HL-60/S4 treated with phorbol 12-myristate 13-acetate at 8.2 ng/mL for 4 days and 3 days (cell line): ENCODE results near the gene ZNG1A.
"Not testable (repeated sequence)": the region's sequence is repeated elsewhere in the genome, so short reads cannot be mapped to it uniquely, and the experiment has no call there.

Source experiments
- in situ Hi-C: fragments of 300-500 bp; cut with MboI; formaldehyde crosslinking; loops from 2 replicates; pipeline ENCODE4 v1.15.0; 2022; ENCODE audit warnings: low sequenced_read_pairs

The ZNG1A gene

DNA sequence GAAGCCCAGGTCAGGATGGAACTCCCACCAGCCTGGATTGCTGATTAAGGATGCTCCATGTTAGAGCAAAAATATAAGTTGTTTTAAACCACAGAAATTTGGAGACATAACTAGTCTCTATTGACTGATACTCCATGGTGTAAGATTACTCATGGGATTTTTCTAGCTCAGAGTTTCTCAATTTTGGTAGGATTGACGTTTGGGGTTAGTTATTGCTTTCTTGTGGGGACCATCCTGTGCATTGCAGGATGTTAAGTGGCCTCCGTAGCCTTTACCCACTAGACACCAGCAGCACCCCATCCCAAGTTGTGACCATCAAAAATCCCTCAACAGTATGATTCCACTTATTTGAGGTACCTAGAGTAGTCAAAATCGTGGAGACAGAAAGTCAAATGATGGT lies 80.1 kb downstream of the ZNG1A start:
- in situ Hi-C loops: not testable (repeated sequence)

DNA sequence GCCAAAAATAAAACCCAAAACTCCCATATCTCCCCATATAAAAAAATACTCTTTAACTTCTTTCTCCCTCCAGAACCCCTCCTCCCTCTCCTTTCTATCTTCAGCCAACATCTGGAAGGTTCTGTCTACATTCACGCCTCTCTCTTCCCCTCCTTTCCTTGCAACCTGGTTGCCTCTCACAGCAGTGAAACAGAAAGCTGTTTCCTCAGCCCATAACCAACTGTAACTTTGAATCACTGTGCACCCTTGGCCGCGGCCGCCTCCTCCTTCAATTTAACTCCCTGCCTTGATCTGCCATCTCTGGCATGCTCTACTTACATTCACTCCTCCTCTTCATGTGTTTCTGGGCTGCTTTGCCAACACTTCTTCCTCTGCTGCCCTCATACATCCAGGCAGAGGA lies 83.9 kb downstream of the ZNG1A start:
- in situ Hi-C loops: not testable (repeated sequence)

DNA sequence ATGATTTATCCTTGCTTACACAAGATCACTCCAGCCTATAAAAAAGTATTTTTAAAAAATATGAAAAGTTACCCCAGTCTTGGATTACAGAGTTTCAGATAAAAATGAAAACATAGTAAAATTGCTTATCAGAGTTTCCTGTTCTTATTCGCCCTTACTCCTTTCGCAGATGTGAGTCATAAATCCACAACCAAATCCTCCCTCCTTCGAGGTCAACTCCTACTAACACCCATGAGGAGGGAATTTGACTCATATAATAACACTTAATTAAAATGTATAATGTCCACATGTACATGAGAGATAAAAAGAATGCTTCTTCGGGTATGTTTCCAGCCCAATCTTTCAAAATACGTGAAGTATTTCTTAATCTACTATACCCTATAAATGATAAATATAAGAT lies 84.5 kb downstream of the ZNG1A start:
- in situ Hi-C loops: not testable (repeated sequence)

DNA sequence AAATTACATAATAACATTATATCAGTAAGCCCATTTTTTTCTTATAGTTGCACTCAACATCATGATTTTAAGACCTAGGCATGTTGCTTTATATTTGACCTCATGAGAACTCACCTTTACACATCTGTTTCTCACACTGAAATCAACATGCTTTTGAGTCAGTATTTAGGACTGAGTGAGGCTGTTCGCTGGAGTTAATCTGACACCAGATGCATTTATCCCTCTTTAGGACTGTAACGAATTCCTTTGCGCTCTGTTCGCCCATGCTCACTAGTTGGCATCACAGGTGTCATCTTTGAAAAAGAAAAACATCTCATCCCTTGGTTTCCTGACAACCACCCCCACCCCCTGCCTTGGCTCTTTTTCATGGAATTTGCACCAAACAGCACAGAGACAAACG lies 84.9 kb downstream of the ZNG1A start:
- in situ Hi-C loops: not testable (repeated sequence)

DNA sequence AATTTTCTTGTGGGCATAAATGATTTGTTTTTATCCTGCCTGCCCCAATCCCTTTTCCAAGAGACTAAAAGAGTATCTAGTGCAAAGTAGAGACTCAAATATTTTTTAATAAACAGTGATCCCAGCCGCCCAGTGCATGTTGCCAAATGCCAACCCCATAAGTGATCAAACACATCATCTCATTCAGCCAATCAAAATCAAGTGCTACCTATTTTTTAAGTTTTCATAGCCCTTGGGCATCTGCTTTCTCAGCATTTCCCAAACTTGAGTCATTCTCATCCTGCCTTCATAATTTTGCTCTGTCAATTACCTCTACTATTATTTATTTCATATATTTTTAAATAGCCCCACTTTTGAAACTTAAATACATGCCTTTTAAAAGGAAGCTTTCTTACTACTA lies 88.0 kb downstream of the ZNG1A start:
- in situ Hi-C loops: not testable (repeated sequence)

DNA sequence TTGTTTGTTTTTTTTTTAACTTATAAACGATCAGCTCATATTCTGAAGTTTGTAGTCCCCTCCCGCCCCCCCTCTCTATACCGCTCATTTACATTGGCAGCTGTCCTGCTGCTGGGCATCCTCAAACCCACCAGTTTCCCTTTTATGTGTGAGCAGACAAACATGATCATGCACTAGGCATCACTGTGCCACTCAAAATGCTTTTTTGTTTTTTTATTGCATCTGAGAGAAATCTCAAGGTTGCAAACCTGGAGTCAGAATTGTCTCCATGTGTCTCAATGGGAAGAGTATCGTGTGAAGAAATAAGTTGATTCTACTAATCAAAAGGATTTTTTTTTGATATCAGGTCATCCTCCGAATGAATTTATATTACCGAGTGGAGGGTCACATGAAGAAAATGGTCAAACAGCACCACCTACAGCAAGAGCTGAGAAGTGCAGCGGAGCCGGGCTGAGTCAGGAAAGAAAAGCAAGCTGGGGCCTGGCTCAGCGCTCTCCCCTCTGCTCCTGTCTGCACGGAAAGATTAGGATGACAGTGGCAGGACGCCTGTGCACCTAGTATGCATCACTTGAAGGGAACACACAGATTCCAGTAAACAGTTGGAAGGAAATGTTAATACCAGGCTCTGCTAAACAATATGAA lies 90.3 kb downstream of the ZNG1A start:
- in situ Hi-C loops: not testable (repeated sequence)

DNA sequence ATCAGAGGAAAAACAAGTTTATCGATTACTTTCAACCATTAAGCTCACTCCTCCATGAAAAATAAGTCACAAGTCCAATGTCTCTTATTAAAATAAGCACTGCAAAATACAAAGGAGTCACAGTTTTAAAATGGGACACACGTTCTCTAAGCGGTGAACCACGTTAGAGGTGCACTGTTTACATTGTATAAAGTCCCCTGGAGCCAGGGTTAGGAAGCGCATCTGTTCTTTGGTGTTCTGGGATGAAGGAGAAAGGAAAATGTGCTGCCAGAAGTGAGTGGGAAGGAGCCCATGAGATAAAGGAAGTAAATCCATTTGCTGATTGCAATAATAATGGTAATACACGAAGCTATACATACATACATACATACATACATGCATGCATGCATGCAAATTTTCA lies 91.0 kb downstream of the ZNG1A start:
- in situ Hi-C loops: not testable (repeated sequence)

DNA sequence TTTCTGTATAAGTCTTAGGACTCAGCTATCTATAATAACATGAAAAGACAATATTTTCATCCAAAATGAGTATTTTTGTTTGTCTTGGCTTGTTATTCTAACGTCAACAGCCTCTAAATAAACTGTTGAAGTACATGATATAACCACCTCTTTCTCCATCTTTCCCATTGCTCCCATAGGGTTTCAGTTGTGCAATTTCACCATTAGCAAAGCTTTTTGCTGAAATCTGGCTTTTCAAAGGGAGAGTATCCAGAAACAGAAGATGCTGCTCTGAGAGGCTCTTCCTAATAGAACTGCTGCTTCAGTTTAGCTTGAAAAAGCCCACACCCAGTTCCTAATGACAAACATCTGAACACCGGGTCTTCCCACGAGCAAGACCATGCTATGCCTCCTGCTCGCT lies 91.8 kb downstream of the ZNG1A start:
- in situ Hi-C loops: not testable (repeated sequence)

DNA sequence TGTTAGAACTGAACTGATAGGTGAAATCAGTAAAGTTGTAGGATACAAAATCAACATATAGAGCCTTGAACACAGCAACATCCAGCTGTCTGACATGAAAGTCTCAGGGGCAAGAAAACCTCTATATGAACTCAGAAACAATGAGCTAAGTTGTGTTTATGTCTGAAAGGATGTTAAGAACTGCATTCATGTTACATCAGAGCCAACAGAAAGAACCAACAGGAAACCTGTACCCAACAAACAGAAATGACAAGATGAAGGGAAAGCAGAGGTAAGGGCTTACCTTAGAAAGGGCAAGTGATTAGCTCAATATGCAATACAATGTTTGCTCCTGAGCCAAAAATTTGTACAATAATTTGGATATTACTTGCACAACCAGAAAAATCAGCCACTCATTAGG lies 92.2 kb downstream of the ZNG1A start:
- in situ Hi-C loops: not testable (repeated sequence)

DNA sequence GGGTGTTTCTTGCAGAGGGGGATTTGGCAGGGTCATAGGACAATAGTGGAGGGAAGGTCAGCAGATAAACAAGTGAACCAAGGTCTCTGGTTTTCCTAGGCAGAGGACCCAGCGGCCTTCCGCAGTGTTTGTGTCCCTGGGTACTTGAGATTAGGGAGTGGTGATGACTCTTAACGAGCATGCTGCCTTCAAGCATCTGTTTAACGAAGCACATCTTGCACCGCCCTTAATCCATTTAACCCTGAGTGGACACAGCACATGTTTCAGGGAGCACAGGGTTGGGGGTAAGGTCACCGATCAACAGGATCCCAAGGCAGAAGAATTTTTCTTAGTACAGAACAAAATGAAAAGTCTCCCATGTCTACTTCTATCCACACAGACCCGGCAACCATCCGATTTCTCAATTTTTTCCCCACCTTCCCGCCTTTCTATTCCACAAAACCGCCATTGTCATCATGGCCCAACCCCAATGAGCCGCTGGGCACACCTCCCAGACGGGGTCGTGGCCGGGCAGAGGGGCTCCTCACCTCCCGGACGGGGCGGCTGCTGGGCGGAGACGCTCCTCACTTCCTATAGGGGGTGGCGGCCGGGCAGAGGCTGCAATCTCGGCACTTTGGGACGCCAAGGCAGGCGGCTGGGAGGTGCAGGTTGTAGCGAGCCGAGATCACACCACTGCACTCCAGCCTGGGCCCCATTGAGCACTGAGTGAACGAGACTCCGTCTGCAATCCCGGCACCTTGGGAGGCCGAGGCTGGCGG lies 95.7 kb downstream of the ZNG1A start:
- in situ Hi-C loops: not testable (repeated sequence)

DNA sequence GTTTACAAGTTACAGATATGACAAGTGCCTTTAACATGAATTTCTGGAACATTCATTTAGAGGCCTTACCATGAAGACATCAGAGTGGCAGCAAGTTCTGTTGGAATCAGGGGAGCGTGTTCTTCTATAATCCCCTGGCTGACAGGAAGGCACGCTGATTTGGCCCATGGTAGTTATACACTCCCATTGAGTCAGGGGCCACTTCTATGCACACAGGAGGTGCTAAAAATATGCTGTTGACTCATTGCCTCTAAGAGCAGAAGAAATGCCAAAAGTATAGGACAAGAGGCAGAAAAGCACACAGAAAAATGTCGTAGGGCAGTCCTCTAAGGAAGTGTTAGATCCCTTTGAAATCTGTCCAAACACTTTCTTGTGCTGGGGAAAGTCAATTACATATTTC lies 100.5 kb downstream of the ZNG1A start:
- in situ Hi-C loops: not testable (repeated sequence)

DNA sequence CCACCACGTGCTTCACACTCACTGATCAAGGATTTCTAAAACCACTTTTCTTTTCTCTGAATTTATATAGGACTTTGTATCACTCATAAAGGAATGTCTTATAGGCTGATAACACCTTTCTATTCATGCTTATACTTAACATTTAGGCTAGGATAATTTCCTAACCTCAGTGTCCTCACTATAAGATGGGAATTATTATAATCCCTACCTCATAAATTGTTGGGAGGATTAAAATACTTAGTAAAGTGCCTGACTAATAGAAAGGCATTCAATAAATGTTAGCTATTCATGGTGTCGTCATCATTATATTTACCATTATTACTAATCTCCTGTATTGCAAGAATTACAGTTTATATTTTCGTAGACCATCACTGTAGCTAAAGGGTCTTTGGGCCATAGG lies 102.5 kb downstream of the ZNG1A start:
- in situ Hi-C loops: not testable (repeated sequence)

DNA sequence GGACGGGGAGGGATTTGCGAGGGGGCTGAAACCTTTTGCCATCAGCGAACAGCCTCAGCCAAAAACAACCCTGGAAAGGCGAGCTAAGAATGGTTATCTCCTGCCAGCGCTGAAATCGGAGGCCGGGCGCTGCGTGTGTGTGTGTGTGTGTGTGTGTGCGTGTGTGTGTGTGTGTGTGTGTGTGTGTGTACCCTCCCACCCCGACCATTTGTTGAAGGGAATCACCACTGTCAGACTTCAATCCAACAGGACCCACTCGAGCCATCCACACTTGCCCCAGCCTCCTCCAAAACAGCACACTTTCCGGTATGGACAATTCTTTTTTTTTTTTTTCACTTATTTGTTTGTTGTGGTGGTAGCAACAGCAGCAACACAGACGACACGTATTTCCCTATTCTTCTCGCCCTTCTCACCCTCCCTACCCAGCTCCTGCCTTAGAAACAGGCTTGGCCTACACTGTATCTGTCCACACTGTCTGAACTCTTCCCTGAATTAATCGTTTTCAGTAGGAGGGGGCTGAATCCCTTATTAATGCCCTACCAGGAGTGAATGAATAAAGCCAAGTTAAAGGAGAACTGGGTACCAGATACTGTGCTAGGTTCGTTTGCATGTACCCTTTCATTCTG lies 104.8 kb downstream of the ZNG1A start:
- in situ Hi-C loops: not testable (repeated sequence)

DNA sequence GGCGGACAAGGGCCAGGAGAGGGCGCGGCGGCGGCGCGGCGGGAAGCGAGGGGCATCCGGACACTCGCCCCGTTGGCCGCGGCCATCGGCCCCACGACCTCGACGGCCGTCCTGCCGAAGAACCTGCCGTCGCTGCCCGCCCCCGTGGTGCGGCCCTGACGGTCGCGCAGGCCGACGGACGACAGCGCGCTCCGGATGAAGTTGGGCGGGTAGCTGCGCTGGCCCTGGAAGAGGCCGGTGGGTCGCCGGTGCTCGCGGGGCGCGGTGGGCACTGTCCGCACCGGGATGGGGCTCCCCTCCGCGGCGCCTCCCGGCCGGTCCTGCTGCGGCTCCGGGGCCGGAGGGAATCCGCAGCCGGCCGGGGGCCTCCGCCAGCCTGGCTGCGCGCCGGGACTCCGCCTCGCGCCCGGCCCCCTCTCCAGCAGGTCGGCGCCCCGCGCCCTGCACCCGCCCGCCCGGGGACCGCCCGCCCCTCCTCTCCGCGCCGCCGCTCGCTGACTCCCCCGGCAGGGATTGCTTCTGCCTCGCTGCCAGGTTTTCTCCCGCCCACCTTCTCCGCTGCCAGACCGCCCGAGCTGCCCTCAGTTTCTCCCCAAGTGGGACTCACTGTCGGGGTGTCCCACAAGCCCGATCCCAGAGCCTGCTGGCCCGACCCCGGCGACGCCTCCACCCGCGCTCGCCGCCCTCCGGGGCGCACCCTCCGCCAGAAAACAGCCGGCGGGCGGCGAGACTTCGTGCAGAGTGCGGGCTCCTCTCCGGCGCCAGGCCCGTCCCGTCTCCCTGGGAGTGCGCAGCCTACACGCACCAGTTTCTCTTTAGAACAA lies 105.6 kb downstream of the ZNG1A start:
- in situ Hi-C loops: not testable (repeated sequence)
